ENCODE measurements around the gene PPP2R5C. TPM values are rescaled to one million over a fixed set of nuclear protein-coding genes. Genes with fewer than 3 reads are reported as not detected.

Gene PPP2R5C
- total and polyA plus RNA-seq, 2 of the 4 experiments (the other 2 are of a cell fraction): 65.9 to 78.7 TPM

GRCh38 chr14:101903111-101903561 is 141.6 kb downstream of the PPP2R5C start:
- DNase-seq (no peak), ATAC-seq (ENCODE audit: low read depth) (no peak)
- Histone ChIP-seq H3K27me3 (ENCODE audit: control insufficient read depth, insufficient read depth, low read length) (no peaks in the 10 kb centered on the region), H2AK5ac (ENCODE audit: low read depth, low read length) (no peak overlapping the region), H3K4ac (ENCODE audit: low read depth, low read length) (no peak overlapping the region), H3K36me3 (ENCODE audit: control insufficient read depth, insufficient read depth, low read length) (peaks cover 60% of the 10 kb centered on the region), H3K27ac (ENCODE audit: insufficient read depth, low read length) (no peak overlapping the region), H2BK20ac (ENCODE audit: low read depth, low read length) (no peak overlapping the region), H2BK15ac (ENCODE audit: low read depth, low read length) (no peak overlapping the region), H2BK5ac (ENCODE audit: low read depth, low read length, poor library complexity, severe bottlenecking) (no peak overlapping the region), H3K9me1 (ENCODE audit: insufficient read depth, low read length) (no peaks in the 10 kb centered on the region), H3K18ac (ENCODE audit: low read depth, low read length) (no peak overlapping the region), H3K4me3 (ENCODE audit: insufficient read depth, low read depth, low read length) (no peak overlapping the region), H3K4me1 (ENCODE audit: control insufficient read depth, insufficient read depth, low read length) (no peaks in the 10 kb centered on the region), H3K4me2 (ENCODE audit: low read depth, low read length) (no peak overlapping the region), H4K91ac (ENCODE audit: insufficient read depth, low read depth, low read length) (no peak overlapping the region), H4K20me1 (ENCODE audit: insufficient read depth, low read length) (no peaks in the 10 kb centered on the region), H2AFZ (replicated peaks; ENCODE audit: low read length, poor library complexity) (no peak overlapping the region), H2BK120ac (ENCODE audit: low read depth, low read length) (no peak overlapping the region), H3K9ac (ENCODE audit: low read depth, low read length) (no peak overlapping the region), H3K56ac (ENCODE audit: extremely low read depth, insufficient read depth, low read length) (no peak overlapping the region), H3K23ac (ENCODE audit: low read depth, low read length) (no peak overlapping the region), H3K79me1 (ENCODE audit: low read depth in 1 of 2, low read length in 2 of 2) (peaks cover 0 to 3% of the 10 kb centered on the region in 2 experiments; a peak in 1 of 4 replicates), H3K9me3 (ENCODE audit: control insufficient read depth, insufficient read depth, low read length) (no peaks in the 10 kb centered on the region), H2AK9ac (replicated peaks; ENCODE audit: low read depth, low read length, poor library complexity) (no peak overlapping the region), H4K5ac (ENCODE audit: low read depth, low read length) (no peak overlapping the region), H3K14ac (replicated peaks; ENCODE audit: low read depth, low read length) (no peak overlapping the region), H4K8ac (ENCODE audit: low read depth in 2 of 2, low read length in 2 of 2) (no peak overlapping the region)
- TF ChIP-seq CHD1 (IDR thresholded peaks at IDR 0.05; ENCODE audit: low read depth, low read length) (no peak), RCOR1 (IDR thresholded peaks at IDR 0.05; ENCODE audit: insufficient replicate concordance, low read length) (no peak), MAFK (IDR thresholded peaks at IDR 0.05; ENCODE audit: low read depth, low read length) (no peak), POLR2A (IDR thresholded peaks at IDR 0.05; ENCODE audit: low read depth, low read length) (no peak), SMC3 (IDR thresholded peaks at IDR 0.05; ENCODE audit: low read depth, low read length) (no peak), CEBPB (IDR thresholded peaks at IDR 0.05; ENCODE audit: low read depth, low read length) (no peak), MXI1 (IDR thresholded peaks at IDR 0.05; ENCODE audit: borderline replicate concordance, low read depth, low read length) (no peak), RFX5 (IDR thresholded peaks at IDR 0.05; ENCODE audit: low read depth, low read length) (no peak), CTCF (conservative IDR thresholded peaks at IDR 0.05; ENCODE audit: low read depth, low read length) (no peak), RAD21 (IDR thresholded peaks at IDR 0.05; ENCODE audit: low read length) (no peak), USF2 (IDR thresholded peaks at IDR 0.05; ENCODE audit: low read depth, low read length) (no peak), MAZ (IDR thresholded peaks at IDR 0.05; ENCODE audit: borderline replicate concordance, low read depth, low read length) (no peak), NFE2L2 (IDR thresholded peaks at IDR 0.05; ENCODE audit: low read depth, low read length) (no peak), FOS (IDR thresholded peaks at IDR 0.05; ENCODE audit: low read depth, low read length) (no peak), BHLHE40 (IDR thresholded peaks at IDR 0.05; ENCODE audit: low read depth, low read length) (no peak)
- TF ChIP-seq, protein P1, sequence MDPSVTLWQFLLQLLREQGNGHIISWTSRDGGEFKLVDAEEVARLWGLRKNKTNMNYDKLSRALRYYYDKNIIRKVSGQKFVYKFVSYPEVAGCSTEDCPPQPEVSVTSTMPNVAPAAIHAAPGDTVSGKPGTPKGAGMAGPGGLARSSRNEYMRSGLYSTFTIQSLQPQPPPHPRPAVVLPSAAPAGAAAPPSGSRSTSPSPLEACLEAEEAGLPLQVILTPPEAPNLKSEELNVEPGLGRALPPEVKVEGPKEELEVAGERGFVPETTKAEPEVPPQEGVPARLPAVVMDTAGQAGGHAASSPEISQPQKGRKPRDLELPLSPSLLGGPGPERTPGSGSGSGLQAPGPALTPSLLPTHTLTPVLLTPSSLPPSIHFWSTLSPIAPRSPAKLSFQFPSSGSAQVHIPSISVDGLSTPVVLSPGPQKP (IDR thresholded peaks at IDR 0.05; ENCODE audit: borderline replicate concordance, low read depth, low read length): no peak
- in situ Hi-C loops (cut with MboI; ENCODE audit: low sequenced_read_pairs) (no loop called here), dilution Hi-C loops (cut with HindIII; ENCODE audit: low sequenced_read_pairs, unreplicated experiment) (no loop called here), intact Hi-C loops (cut with micrococcal nuclease) (no loop called here)
- ChIA-PET CTCF (no interaction called here), POLR2A (ENCODE audit: unreplicated experiment) (no interaction called here)
- BruUV-seq (replicated peaks): no TSS peak
- 94% methylated on average over 7 of the region's 13 CpGs; no CpG with 5 or more reads in 1 of the 2 experiments for WGBS, 2 experiments (ENCODE audit: extremely low coverage in 2 of 2, insufficient read length in 1 of 2)
